Measurements from ENCODE around the gene BAZ1B. TPM values are rescaled to one million over a fixed set of nuclear protein-coding genes. Genes with fewer than 3 reads are reported as not detected.
"Not testable (repeated sequence)": the region's sequence is repeated elsewhere in the genome, so short reads cannot be mapped to it uniquely, and the experiment has no call there.

BAZ1B gene
- total and polyA plus RNA-seq, 2 donors from 2014 or later, result 10.4 to 52.0 TPM

GRCh38 chr7:73567140-73567539 is 45.0 kb upstream of the BAZ1B start:
- H3K9me3 ChIP-seq (ENCODE audit: control insufficient read depth in 2 of 3, insufficient read depth in 1 of 3, low read length in 3 of 3), result no peaks in the 10 kb centered on the region
- no peaks in the 10 kb centered on the region for H3K27me3 ChIP-seq (ENCODE audit: control insufficient read depth, insufficient read depth, low read length)
- peaks cover 7 to 14% (median 12%) of the 10 kb centered on the region in 3 donors for H3K36me3 ChIP-seq (ENCODE audit: control insufficient read depth in 2 of 3, insufficient read depth in 3 of 3, low read length in 3 of 3)
- H3K27ac ChIP-seq (ENCODE audit: low read depth in 2 of 2, low read length in 2 of 2), result no peak overlapping the region
- intact Hi-C loops (cut with DNase I), result no loop called here
- H3K9ac ChIP-seq (ENCODE audit: low read length in 3 of 3), result no peak overlapping the region
- no peak for TF ChIP-seq CTCF (IDR thresholded peaks at IDR 0.05; ENCODE audit: borderline replicate concordance, extremely low read depth, insufficient read depth)
- FAIRE-seq (no peak), DNase-seq (no peak)
- H3K4me1 ChIP-seq (ENCODE audit: control insufficient read depth in 2 of 3, insufficient read depth in 2 of 3, low read depth in 1 of 3, low read length in 3 of 3), result no peaks in the 10 kb centered on the region
- no peak overlapping the region for H3K4me3 ChIP-seq (ENCODE audit: low read length in 3 of 3)

DNA sequence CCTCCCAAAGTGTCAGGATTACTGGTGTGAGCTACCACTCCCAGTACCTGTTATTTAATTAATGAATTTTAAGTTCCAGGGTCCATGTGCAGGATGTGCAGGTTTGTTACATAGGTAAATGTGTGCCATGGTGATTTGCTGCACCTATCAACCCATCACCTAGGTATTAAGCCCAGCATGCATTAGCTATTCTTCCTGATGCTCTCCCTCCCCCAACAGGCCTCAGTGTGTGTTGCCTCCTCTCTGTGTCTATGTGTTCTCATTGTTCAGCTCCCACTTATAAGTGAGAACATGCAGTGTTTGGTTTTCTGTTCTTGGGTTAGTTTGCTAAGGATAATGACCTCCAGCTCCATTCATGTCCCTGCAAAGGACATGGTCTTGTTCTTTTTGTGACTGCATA is 44.3 kb upstream of the BAZ1B start:
- H3K9ac ChIP-seq (ENCODE audit: low read length in 3 of 3); FAIRE-seq; H3K27me3 ChIP-seq (ENCODE audit: control insufficient read depth, insufficient read depth, low read length); H3K4me1 ChIP-seq (ENCODE audit: control insufficient read depth in 2 of 3, insufficient read depth in 2 of 3, low read depth in 1 of 3, low read length in 3 of 3); intact Hi-C loops (cut with DNase I); DNase-seq; H3K27ac ChIP-seq (ENCODE audit: low read depth in 2 of 2, low read length in 2 of 2); H3K9me3 ChIP-seq (ENCODE audit: control insufficient read depth in 2 of 3, insufficient read depth in 1 of 3, low read length in 3 of 3): not testable (repeated sequence)
- Histone ChIP-seq H3K36me3 (ENCODE audit: control insufficient read depth in 2 of 3, insufficient read depth in 3 of 3, low read length in 3 of 3) (peaks cover 7 to 12% (median 9%) of the 10 kb centered on the region in 3 donors), H3K4me3 (ENCODE audit: low read length in 3 of 3) (peak overlapping the region in 1 of 3 donors; percentile 54)

GRCh38 chr7:73565675-73566340 is 43.7 kb upstream of the BAZ1B start:
- peak overlapping the region in 2 of 3 donors; percentile 29 to 54 for H3K4me3 ChIP-seq (ENCODE audit: low read length in 3 of 3)
- H3K4me1 ChIP-seq (ENCODE audit: control insufficient read depth in 2 of 3, insufficient read depth in 2 of 3, low read depth in 1 of 3, low read length in 3 of 3), result no peaks in the 10 kb centered on the region
- TF ChIP-seq CTCF (IDR thresholded peaks at IDR 0.05; ENCODE audit: borderline replicate concordance, extremely low read depth, insufficient read depth), result no peak
- peaks cover 3 to 9% (median 9%) of the 10 kb centered on the region in 3 donors for H3K36me3 ChIP-seq (ENCODE audit: control insufficient read depth in 2 of 3, insufficient read depth in 3 of 3, low read length in 3 of 3)
- intact Hi-C loops (cut with DNase I), result no loop called here
- no peaks in the 10 kb centered on the region for H3K9me3 ChIP-seq (ENCODE audit: control insufficient read depth in 2 of 3, insufficient read depth in 1 of 3, low read length in 3 of 3)
- H3K27ac ChIP-seq (ENCODE audit: low read depth in 2 of 2, low read length in 2 of 2), result no peak overlapping the region
- FAIRE-seq (no peak), DNase-seq (no peak)
- H3K9ac ChIP-seq (ENCODE audit: low read length in 3 of 3), result no peak overlapping the region
- no peaks in the 10 kb centered on the region for H3K27me3 ChIP-seq (ENCODE audit: control insufficient read depth, insufficient read depth, low read length)

DNA sequence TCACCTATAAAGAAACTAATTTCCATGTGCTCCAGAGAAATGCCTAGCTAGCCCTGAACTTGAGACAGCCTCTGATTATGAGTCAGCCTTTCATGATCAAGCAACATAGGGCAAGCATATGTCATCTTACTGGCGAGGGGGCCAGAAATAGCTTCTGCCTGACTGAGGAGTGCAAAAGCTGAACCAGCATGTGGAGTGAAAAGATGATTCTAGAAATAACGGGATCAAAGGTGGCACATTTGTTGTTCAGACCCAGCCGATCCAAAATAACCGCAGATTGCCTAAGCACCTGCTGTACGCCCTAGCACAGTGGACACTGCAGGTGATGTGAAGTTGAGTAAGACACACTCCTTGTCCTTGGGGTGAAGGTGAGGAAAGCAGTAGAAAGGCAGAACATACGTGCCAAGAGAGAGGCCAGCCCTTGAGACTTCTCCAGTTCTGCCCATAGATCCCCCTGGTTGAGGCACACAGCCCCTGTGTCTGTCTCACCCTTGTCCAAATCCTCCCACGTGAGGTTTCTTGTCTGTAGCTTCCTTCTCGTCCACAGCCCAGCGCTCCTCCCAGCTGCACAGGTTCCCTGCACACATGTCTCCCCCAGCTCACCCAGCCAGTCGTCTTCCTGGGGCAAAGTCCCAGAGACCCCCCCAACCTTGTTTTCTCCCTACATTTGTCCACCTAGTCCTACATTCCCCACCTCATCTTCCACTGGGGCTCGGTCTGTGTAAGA is 38.2 kb upstream of the BAZ1B start:
- H3K27me3 ChIP-seq (ENCODE audit: control insufficient read depth, insufficient read depth, low read length), result no peaks in the 10 kb centered on the region
- H3K27ac ChIP-seq (ENCODE audit: low read depth in 2 of 2, low read length in 2 of 2), result no peak overlapping the region
- intact Hi-C loops (cut with DNase I), result no loop called here
- H3K36me3 ChIP-seq (ENCODE audit: control insufficient read depth in 2 of 3, insufficient read depth in 3 of 3, low read length in 3 of 3), result no peaks in the 10 kb centered on the region
- H3K9ac ChIP-seq (ENCODE audit: low read length in 3 of 3), result no peak overlapping the region
- no peak for TF ChIP-seq CTCF (IDR thresholded peaks at IDR 0.05; ENCODE audit: borderline replicate concordance, extremely low read depth, insufficient read depth)
- DNase-seq (no peak), FAIRE-seq (no peak)
- H3K4me3 ChIP-seq (ENCODE audit: low read length in 3 of 3), result no peak overlapping the region
- H3K4me1 ChIP-seq (ENCODE audit: control insufficient read depth in 2 of 3, insufficient read depth in 2 of 3, low read depth in 1 of 3, low read length in 3 of 3), result peaks cover 0 to 11% (median 0%) of the 10 kb centered on the region in 3 donors
- no peaks in the 10 kb centered on the region for H3K9me3 ChIP-seq (ENCODE audit: control insufficient read depth in 2 of 3, insufficient read depth in 1 of 3, low read length in 3 of 3)

All from kidney (tissue), 14 donors.